22Rv1 (cell line): Measurements from ENCODE around the gene CDH22.
A peak's percentile ranks its signal among the peaks of the same experiment; 100 is the strongest.

Experiments
- H3K27ac ChIP-seq: fragments of 450-650 bp; 2 replicates; pipeline ENCODE4 v1.5.1; 2017
- ZFX ChIP-seq: fragments of 450-650 bp; IDR thresholded peaks from 2 replicates; pipeline ENCODE4 v1.6.1; 2017; ENCODE audit warnings: antibody characterized with exemption, borderline replicate concordance
- TF ChIP-seq, protein P1 (sequence below): fragments of 450-650 bp; IDR thresholded peaks from 2 replicates; pipeline ENCODE4 v1.5.1; 2017; ENCODE audit warnings: mild to moderate bottlenecking

CDH22 gene

GRCh38 chr20:46349035-46349741, 40.9 kb upstream of the CDH22 start:
- TF ChIP-seq, protein P1, sequence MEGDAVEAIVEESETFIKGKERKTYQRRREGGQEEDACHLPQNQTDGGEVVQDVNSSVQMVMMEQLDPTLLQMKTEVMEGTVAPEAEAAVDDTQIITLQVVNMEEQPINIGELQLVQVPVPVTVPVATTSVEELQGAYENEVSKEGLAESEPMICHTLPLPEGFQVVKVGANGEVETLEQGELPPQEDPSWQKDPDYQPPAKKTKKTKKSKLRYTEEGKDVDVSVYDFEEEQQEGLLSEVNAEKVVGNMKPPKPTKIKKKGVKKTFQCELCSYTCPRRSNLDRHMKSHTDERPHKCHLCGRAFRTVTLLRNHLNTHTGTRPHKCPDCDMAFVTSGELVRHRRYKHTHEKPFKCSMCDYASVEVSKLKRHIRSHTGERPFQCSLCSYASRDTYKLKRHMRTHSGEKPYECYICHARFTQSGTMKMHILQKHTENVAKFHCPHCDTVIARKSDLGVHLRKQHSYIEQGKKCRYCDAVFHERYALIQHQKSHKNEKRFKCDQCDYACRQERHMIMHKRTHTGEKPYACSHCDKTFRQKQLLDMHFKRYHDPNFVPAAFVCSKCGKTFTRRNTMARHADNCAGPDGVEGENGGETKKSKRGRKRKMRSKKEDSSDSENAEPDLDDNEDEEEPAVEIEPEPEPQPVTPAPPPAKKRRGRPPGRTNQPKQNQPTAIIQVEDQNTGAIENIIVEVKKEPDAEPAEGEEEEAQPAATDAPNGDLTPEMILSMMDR: peak; percentile 84
- TF ChIP-seq ZFX: no peak
- H3K27ac ChIP-seq: no peak overlapping the region

DNA sequence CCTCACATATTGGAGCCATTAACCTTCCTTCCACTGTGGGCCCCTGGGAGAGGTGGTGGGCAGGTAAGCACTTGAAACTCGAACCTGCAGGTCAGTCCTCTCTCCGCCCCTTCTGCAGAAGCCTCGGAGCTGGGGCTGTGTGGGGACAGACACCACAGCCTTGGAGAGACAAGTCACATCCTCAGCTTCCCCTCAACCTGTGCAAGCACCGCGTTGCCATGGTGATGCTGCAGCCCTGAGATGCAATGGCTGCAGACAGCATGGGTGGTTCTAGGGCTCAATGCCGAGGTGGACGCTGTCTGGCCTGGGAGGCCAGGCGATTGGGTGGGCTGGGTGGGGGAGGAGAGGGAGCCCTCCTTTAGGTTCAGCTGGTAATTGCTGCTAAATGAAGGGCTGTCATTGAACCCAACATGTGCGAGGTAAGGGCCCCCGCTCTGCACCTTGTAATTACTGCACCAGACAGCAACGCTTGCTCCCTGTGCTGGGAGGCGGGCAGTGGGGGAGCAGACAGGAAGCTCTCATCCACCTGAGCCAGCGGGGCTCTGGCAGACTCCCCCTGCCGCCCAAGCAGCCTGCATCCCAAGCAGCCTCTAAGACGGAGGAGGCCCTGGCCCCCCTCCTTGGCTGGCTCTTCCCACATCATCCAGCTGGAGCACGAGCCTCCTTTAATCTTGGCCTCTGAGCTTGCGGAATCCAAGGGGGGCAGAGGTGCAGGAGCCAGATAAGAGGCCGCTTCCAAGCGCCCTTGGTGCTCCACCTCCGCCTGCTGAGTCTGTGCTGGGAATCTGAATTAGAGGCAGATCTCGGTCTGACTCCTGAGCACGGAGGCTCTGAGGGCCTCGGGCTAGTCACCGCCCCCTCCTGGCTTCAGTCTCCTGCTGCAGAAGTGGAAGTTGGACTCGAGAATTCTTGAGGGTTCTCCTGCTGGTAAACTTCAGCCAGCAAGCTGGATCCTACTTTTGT, 39.8 kb upstream of the CDH22 start:
- TF ChIP-seq, protein P1: no peak
- TF ChIP-seq ZFX: no peak
- no peak overlapping the region for H3K27ac ChIP-seq

- H3K27ac ChIP-seq: no peak overlapping the region
- TF ChIP-seq ZFX: no peak
These were observed 38.5 kb upstream of the CDH22 start for GRCh38 chr20:46346770-46347169.

- H3K27ac ChIP-seq: no peak overlapping the region
- TF ChIP-seq, protein P1: no peak
- TF ChIP-seq ZFX: no peak
These were observed 36.3 kb upstream of the CDH22 start for GRCh38 chr20:46344488-46345162.

DNA sequence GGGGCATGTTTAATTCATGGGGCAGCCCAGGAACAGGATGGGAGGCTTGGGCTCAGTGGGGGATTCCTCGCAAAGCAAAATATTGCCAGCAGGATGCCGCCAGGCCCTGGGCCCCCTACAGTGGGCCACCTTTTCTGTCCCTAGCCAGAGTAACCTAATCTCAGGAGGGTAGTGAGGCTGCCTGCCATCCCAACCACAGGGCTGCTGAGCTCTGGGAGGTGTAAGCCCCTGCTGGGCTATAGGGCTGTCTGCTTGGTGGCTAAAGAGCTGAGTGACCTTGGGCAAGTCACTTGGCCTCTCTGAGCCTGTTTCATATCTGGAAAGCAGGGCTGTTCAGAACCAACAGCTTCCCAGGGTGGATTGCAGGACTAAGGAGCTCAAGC, 35.7 kb upstream of the CDH22 start:
- TF ChIP-seq, protein P1: no peak
- no peak for TF ChIP-seq ZFX
- no peak overlapping the region for H3K27ac ChIP-seq

DNA sequence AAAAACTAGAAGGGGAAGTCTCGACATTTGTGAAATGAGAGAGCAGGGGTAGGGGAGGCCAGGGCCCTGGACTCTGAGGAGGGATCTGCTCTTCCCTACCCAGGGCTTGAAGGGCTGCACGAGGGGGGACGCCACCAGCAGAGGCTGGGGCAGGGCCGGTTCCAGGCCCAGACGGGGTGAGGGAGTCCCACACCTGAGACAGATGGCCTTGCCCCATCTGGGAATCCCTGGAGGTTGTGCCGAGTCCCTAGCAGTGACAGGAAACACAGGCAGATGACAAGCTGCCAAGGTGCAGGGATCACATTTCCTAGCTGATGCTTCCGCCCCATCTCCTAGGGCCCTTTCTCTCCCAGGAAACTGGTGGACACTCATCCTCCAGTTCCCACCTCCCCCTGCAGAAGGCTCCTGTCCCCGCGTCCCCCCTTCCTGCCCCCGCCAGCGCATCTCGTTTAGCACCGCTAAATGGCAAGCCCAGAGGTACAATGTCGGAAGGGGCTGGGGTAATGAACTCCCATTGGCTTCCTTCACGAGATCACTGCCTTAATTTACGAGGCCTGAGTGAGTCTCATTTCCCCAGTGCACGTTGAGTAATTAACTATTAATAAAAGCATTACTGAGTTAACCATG, 35.2 kb upstream of the CDH22 start:
- TF ChIP-seq, protein P1: no peak
- TF ChIP-seq ZFX: no peak
- no peak overlapping the region for H3K27ac ChIP-seq

DNA sequence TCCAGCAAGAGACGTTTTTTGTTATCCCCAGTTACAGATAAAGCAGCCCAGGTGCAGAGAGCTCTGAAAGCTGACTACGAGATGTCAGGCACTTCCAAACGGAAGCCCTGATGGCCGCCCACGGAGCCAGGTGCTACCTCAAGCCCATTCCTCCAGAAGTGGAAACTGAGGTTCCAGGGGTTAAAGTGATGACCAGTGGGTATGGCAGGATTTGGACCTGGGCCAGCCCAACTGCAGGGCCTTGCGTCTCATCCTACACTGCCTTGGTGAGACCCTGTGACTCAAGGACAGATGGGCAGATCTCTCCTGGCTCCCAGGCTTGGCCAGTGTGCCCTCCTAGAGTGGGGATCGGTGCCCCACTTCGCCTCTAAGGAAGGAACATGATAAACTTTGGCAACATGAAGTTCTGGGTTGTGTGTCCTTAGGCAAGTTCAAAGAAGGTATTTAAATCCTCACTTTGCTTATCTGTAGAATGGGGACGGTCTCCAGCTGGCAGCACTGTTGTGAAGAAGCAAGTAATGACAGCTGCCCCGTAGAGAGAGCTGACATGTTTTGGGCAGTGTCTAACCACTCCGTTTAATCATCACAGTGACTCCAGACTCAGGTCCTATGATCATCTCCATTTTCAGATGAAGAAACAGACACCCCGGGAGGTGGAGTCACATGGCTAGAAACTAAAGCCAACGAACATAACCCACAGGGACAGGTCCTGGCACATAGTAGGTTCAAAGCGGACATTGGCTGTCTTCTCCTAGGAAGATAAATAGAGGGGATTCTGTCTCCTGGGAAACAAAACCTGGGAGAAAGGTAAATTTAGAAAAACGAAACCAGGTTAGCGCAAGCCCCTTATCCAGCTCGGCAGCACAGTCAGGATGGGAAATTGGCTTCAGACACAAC, 34.4 kb upstream of the CDH22 start:
- TF ChIP-seq, protein P1: no peak
- TF ChIP-seq ZFX: no peak
- no peak overlapping the region for H3K27ac ChIP-seq
